Fibroblast of skin of left biceps (primary cell): ENCODE measurements around the gene PLEKHM2.
A peak's percentile ranks its signal among the peaks of the same experiment; 100 is the strongest.

ENCODE experiments used
- DNase-seq, 2 experiments: peaks; one replicate each; pipeline ENCODE4 v3.0.0-alpha.2; 2013; ENCODE audit warnings: low read depth in 2 of 2

Gene PLEKHM2

GRCh38 chr1:15701784-15702183, 17.7 kb downstream of the PLEKHM2 start:
- DNase-seq = no peak

GRCh38 chr1:15702722-15703550, 18.8 kb downstream of the PLEKHM2 start:
- DNase-seq = no peak

- peak; percentile 54 to 58 for DNase-seq
Measured at GRCh38 chr1:15703562-15703961, 19.4 kb downstream of the PLEKHM2 start.

- DNase-seq = no peak
Measured at GRCh38 chr1:15704526-15705183, 20.5 kb downstream of the PLEKHM2 start.

- DNase-seq = no peak
Measured at GRCh38 chr1:15705184-15705566, 21.1 kb downstream of the PLEKHM2 start.

- no peak for DNase-seq
Measured at GRCh38 chr1:15706751-15707150, 22.6 kb downstream of the PLEKHM2 start.

GRCh38 chr1:15707239-15707925, 23.3 kb downstream of the PLEKHM2 start:
- DNase-seq = no peak

GRCh38 chr1:15708486-15709137, 24.5 kb downstream of the PLEKHM2 start:
- no peak for DNase-seq

GRCh38 chr1:15709226-15709625, 25.1 kb downstream of the PLEKHM2 start:
- no peak for DNase-seq

GRCh38 chr1:15712168-15712567, 28.0 kb downstream of the PLEKHM2 start:
- no peak for DNase-seq

GRCh38 chr1:15714406-15715136, 30.5 kb downstream of the PLEKHM2 start:
- DNase-seq = no peak

GRCh38 chr1:15717418-15718125, 33.5 kb downstream of the PLEKHM2 start:
- no peak for DNase-seq

- no peak for DNase-seq
Measured at GRCh38 chr1:15718199-15718601, 34.1 kb downstream of the PLEKHM2 start.

GRCh38 chr1:15719381-15720120, 35.4 kb downstream of the PLEKHM2 start:
- no peak for DNase-seq

GRCh38 chr1:15720861-15721260, 36.7 kb downstream of the PLEKHM2 start:
- no peak for DNase-seq

GRCh38 chr1:15722411-15722810, 38.3 kb downstream of the PLEKHM2 start:
- no peak for DNase-seq

- DNase-seq = no peak
Measured at GRCh38 chr1:15722836-15723532, 38.9 kb downstream of the PLEKHM2 start.

GRCh38 chr1:15723631-15724246, 39.6 kb downstream of the PLEKHM2 start:
- no peak for DNase-seq
